Left lung (tissue), 10 donors: ENCODE results near the gene PCDHGA7. TPM values are rescaled to one million over a fixed set of nuclear protein-coding genes. Genes with fewer than 3 reads are reported as not detected.

Experiments used
- ATAC-seq: fragments of 200-7000 bp; cut with Tn5 transposase; one replicate; pipeline ENCODE4 v1.9.1; 2020; ENCODE audit warnings: moderate library complexity
- DNase-seq, 4 donors: peaks; one replicate each; pipeline ENCODE4 v3.0.0-alpha.2; 2013 to 2020
- H3K27ac ChIP-seq, 2 donors: fragments of 200-600 bp; sonication (generic) in 1 of 2; one replicate each; pipeline versions ENCODE4 v1.5.0 to v1.8.0; 2020 to 2021
- H3K27me3 ChIP-seq, 2 donors: fragments of 200-600 bp; sonication (generic) in 1 of 2; one replicate each; pipeline versions ENCODE4 v1.5.0 to v1.8.0; 2020 to 2021
- H3K36me3 ChIP-seq, 2 donors: fragments of 200-600 bp; sonication (generic) in 1 of 2; one replicate each; pipeline versions ENCODE4 v1.5.0 to v1.8.0; 2020 to 2021
- H3K4me1 ChIP-seq, 2 donors: fragments of 200-600 bp; one replicate each; pipeline ENCODE4 v1.8.0; 2021
- H3K4me3 ChIP-seq, 2 donors: fragments of 200-600 bp; sonication (generic) in 1 of 2; one replicate each; pipeline versions ENCODE4 v1.5.0 to v1.8.0; 2020 to 2021; ENCODE audit warnings: mild to moderate bottlenecking in 1 of 2
- H3K9me3 ChIP-seq, 2 donors: fragments of 200-600 bp; sonication (generic) in 1 of 2; one replicate each; pipeline versions ENCODE4 v1.5.0 to v1.8.0; 2020 to 2021
- intact Hi-C, 2 donors: fragments of 100-400 bp; cut with DNase I; formaldehyde crosslinking; loops; one replicate each; pipeline versions ENCODE4 v1.11.2 to v1.14.2; 2022
- polyA plus RNA-seq, 6 donors: library from polyadenylated mRNA; unstranded; fragments of 120-200 nt; gene quantifications; one replicate each; pipeline ENCODE4 v1.2.1, GENCODE V29; 2013; ENCODE audit not compliant: insufficient read length in 6 of 6
- total RNA-seq, 2 donors: library from RNA; stranded (reverse); fragmentation: NEBNext Ultra II Directional; extraction: Animal tissue kit (Norgen Biotek cat#: 25700); gene quantifications; one replicate each; pipeline ENCODE4 v1.2.1, GENCODE V29; 2021
- TF ChIP-seq, protein P1 (sequence below), 2 donors: fragments of 200-600 bp; sonication (generic) in 1 of 2; IDR thresholded peaks; one replicate each; pipeline versions ENCODE4 v1.5.0 to v1.8.0; 2021; ENCODE audit warnings: antibody characterized with exemption in 2 of 2
- donor health status: DM: no; HTN: yes; CAD: no.
- donor health status: DM: no; HTN: no; CAD: no.

PCDHGA7 gene
- total and polyA plus RNA-seq, 8 donors: 1.7 to 2.2 (median 2.0) TPM

DNA sequence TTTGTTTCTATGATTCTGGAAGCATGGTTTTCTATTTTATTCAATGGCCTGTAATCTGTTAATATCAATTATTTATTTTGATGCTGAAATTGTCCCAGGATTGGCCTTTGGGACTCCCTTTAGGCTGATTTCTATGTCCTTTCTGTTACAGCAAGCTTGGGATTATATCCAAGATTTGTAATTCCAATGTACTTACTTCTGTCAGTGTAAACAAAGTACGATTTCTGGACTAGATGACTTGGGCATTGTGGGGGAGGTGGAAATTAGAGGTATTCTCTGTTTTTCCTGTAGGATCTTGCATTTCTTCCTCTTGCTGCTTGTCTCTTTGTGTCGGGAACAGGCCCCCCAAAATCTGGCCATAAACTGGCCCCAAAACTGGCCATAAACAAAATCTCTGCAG lies 51.5 kb downstream of the PCDHGA7 start:
- TF ChIP-seq, protein P1, sequence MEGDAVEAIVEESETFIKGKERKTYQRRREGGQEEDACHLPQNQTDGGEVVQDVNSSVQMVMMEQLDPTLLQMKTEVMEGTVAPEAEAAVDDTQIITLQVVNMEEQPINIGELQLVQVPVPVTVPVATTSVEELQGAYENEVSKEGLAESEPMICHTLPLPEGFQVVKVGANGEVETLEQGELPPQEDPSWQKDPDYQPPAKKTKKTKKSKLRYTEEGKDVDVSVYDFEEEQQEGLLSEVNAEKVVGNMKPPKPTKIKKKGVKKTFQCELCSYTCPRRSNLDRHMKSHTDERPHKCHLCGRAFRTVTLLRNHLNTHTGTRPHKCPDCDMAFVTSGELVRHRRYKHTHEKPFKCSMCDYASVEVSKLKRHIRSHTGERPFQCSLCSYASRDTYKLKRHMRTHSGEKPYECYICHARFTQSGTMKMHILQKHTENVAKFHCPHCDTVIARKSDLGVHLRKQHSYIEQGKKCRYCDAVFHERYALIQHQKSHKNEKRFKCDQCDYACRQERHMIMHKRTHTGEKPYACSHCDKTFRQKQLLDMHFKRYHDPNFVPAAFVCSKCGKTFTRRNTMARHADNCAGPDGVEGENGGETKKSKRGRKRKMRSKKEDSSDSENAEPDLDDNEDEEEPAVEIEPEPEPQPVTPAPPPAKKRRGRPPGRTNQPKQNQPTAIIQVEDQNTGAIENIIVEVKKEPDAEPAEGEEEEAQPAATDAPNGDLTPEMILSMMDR (IDR thresholded peaks at IDR 0.05): no peak
- H3K27ac ChIP-seq: no peak overlapping the region
- intact Hi-C loops: loop anchor here in 1 of 2 donors (5.0 kb wide), 1 partner anchor 42 kb away; the partner anchor contains the start of gene PCDHGA8
- peaks cover 0 to 77% of the 10 kb centered on the region in 2 donors for H3K9me3 ChIP-seq
- H3K4me1 ChIP-seq: peaks cover 0 to 4% of the 10 kb centered on the region in 2 donors
- H3K36me3 ChIP-seq: no peaks in the 10 kb centered on the region
- ATAC-seq (no peak), DNase-seq (no peak)
- H3K4me3 ChIP-seq: no peak overlapping the region
- peaks cover 19 to 51% of the 10 kb centered on the region in 2 donors for H3K27me3 ChIP-seq

Other genes with a start within 250 kb of the PCDHGA7 start
Only the 30 nearest of the 36 such genes appear.
- 1 to 10 TPM; 1.3 to 1.6 TPM for gene PCDHB9, start 195.6 kb upstream of the PCDHGA7 start, total RNA-seq
- 1 to 10 TPM; 3.3 to 5.1 (median 4.4) TPM for gene PCDHB9, start 195.6 kb upstream of the PCDHGA7 start, polyA plus RNA-seq
- gene PCDHB10, start 190.4 kb upstream of the PCDHGA7 start, total RNA-seq: 1 to 10 TPM; 1.5 to 2.0 TPM
- 1 to 10 TPM; 5.8 to 6.9 (median 6.2) TPM for gene PCDHB10, start 190.4 kb upstream of the PCDHGA7 start, polyA plus RNA-seq
- 1 to 10 TPM; 2.6 to 3.4 TPM for gene PCDHB11, start 183.1 kb upstream of the PCDHGA7 start, total RNA-seq
- gene PCDHB11, start 183.1 kb upstream of the PCDHGA7 start, polyA plus RNA-seq: 1 to 10 TPM; 2.4 to 3.8 (median 3.5) TPM
- gene PCDHB12, start 174.0 kb upstream of the PCDHGA7 start, total RNA-seq: 1 to 10 TPM; 2.3 to 2.6 TPM
- gene PCDHB12, start 174.0 kb upstream of the PCDHGA7 start, polyA plus RNA-seq: 1 to 10 TPM; 4.6 to 7.6 (median 6.2) TPM
- gene PCDHB13, start 168.8 kb upstream of the PCDHGA7 start, total RNA-seq: 1 to 10 TPM; 1.8 to 2.1 TPM
- 1 to 10 TPM; 5.0 to 6.9 (median 5.9) TPM for gene PCDHB13, start 168.8 kb upstream of the PCDHGA7 start, polyA plus RNA-seq
- gene PCDHB14, start 159.4 kb upstream of the PCDHGA7 start, total RNA-seq: 1 to 10 TPM; 2.6 to 3.0 TPM
- gene PCDHB14, start 159.4 kb upstream of the PCDHGA7 start, polyA plus RNA-seq: 10 to 100 TPM in 3 of 6 donors, 1 to 10 TPM in 3; 8.4 to 11.1 (median 10.1) TPM
- gene PCDHB15, start 137.3 kb upstream of the PCDHGA7 start, total RNA-seq: 1 to 10 TPM; 2.8 to 5.0 TPM
- gene PCDHB15, start 137.3 kb upstream of the PCDHGA7 start, polyA plus RNA-seq: 10 to 100 TPM in 3 of 6 donors, 1 to 10 TPM in 3; 8.7 to 14.4 (median 11.1) TPM
- under 1 TPM in 1 of 2 donors, not detected in 1; 0.76 TPM for gene SLC25A2, start 78.7 kb upstream of the PCDHGA7 start, total RNA-seq
- gene SLC25A2, start 78.7 kb upstream of the PCDHGA7 start, polyA plus RNA-seq: under 1 TPM in 4 of 6 donors, not detected in 2; 0.14 to 0.34 (median 0.21) TPM
- gene TAF7, start 62.0 kb upstream of the PCDHGA7 start, total RNA-seq: 10 to 100 TPM; 53.2 to 53.5 TPM
- 100 to 1,000 TPM; 123 to 142 (median 134) TPM for gene TAF7, start 62.0 kb upstream of the PCDHGA7 start, polyA plus RNA-seq
- under 1 TPM; 0.38 to 0.42 TPM for gene PCDHGA1, start 52.2 kb upstream of the PCDHGA7 start, total RNA-seq
- 1 to 10 TPM in 1 of 6 donors, under 1 TPM in 5; 0.39 to 1.1 (median 0.81) TPM for gene PCDHGA1, start 52.2 kb upstream of the PCDHGA7 start, polyA plus RNA-seq
- 1 to 10 TPM; 2.0 to 3.6 TPM for gene PCDHGA2, start 44.0 kb upstream of the PCDHGA7 start, total RNA-seq
- gene PCDHGA2, start 44.0 kb upstream of the PCDHGA7 start, polyA plus RNA-seq: 1 to 10 TPM; 4.6 to 7.1 (median 5.7) TPM
- gene PCDHGA3, start 38.9 kb upstream of the PCDHGA7 start, total RNA-seq: 1 to 10 TPM; 1.4 to 1.8 TPM
- 1 to 10 TPM; 1.6 to 4.4 (median 3.4) TPM for gene PCDHGA3, start 38.9 kb upstream of the PCDHGA7 start, polyA plus RNA-seq
- 1 to 10 TPM; 1.7 to 2.1 TPM for gene PCDHGB1, start 32.6 kb upstream of the PCDHGA7 start, total RNA-seq
- 1 to 10 TPM; 1.4 to 2.3 (median 1.7) TPM for gene PCDHGB1, start 32.6 kb upstream of the PCDHGA7 start, polyA plus RNA-seq
- 1 to 10 TPM; 2.2 to 2.6 TPM for gene PCDHGA4, start 27.7 kb upstream of the PCDHGA7 start, total RNA-seq
- gene PCDHGA4, start 27.7 kb upstream of the PCDHGA7 start, polyA plus RNA-seq: 1 to 10 TPM; 2.1 to 3.4 (median 2.9) TPM
- 1 to 10 TPM; 2.3 to 2.6 TPM for gene PCDHGB2, start 22.7 kb upstream of the PCDHGA7 start, total RNA-seq
- 1 to 10 TPM; 4.4 to 5.4 (median 4.7) TPM for gene PCDHGB2, start 22.7 kb upstream of the PCDHGA7 start, polyA plus RNA-seq
- gene PCDHGA5, start 18.6 kb upstream of the PCDHGA7 start, total RNA-seq: 1 to 10 TPM; 1.3 to 2.0 TPM
- 1 to 10 TPM; 3.2 to 5.0 (median 4.1) TPM for gene PCDHGA5, start 18.6 kb upstream of the PCDHGA7 start, polyA plus RNA-seq
- gene PCDHGB3, start 12.5 kb upstream of the PCDHGA7 start, total RNA-seq: 1 to 10 TPM; 1.5 to 2.4 TPM
- 1 to 10 TPM; 2.6 to 3.4 (median 2.7) TPM for gene PCDHGB3, start 12.5 kb upstream of the PCDHGA7 start, polyA plus RNA-seq
- 1 to 10 TPM; 2.9 TPM for gene PCDHGA6, start 8.9 kb upstream of the PCDHGA7 start, total RNA-seq
- 1 to 10 TPM; 4.8 to 6.5 (median 5.8) TPM for gene PCDHGA6, start 8.9 kb upstream of the PCDHGA7 start, polyA plus RNA-seq
- gene PCDHGB4, start 5.0 kb downstream of the PCDHGA7 start, total RNA-seq: 1 to 10 TPM; 3.2 to 3.4 TPM
- gene PCDHGB4, start 5.0 kb downstream of the PCDHGA7 start, polyA plus RNA-seq: 1 to 10 TPM; 3.7 to 5.9 (median 4.3) TPM
- 1 to 10 TPM in 1 of 2 donors, under 1 TPM in 1; 0.76 to 1.1 TPM for gene PCDHGA8, start 9.9 kb downstream of the PCDHGA7 start, total RNA-seq
- under 1 TPM; 0.38 to 0.99 (median 0.77) TPM for gene PCDHGA8, start 9.9 kb downstream of the PCDHGA7 start, polyA plus RNA-seq
- 1 to 10 TPM; 8.8 to 9.1 TPM for gene PCDHGB5, start 15.2 kb downstream of the PCDHGA7 start, total RNA-seq
- 10 to 100 TPM in 1 of 6 donors, 1 to 10 TPM in 5; 7.6 to 10.1 (median 8.4) TPM for gene PCDHGB5, start 15.2 kb downstream of the PCDHGA7 start, polyA plus RNA-seq
- gene PCDHGA9, start 20.0 kb downstream of the PCDHGA7 start, total RNA-seq: 1 to 10 TPM; 4.0 to 4.6 TPM
- 1 to 10 TPM; 5.1 to 7.2 (median 6.4) TPM for gene PCDHGA9, start 20.0 kb downstream of the PCDHGA7 start, polyA plus RNA-seq
- gene PCDHGB6, start 25.3 kb downstream of the PCDHGA7 start, total RNA-seq: 1 to 10 TPM; 4.3 to 5.9 TPM
- 1 to 10 TPM; 7.6 to 9.4 (median 8.4) TPM for gene PCDHGB6, start 25.3 kb downstream of the PCDHGA7 start, polyA plus RNA-seq
- gene PCDHGA10, start 30.2 kb downstream of the PCDHGA7 start, total RNA-seq: 1 to 10 TPM; 3.9 to 5.2 TPM
- gene PCDHGA10, start 30.2 kb downstream of the PCDHGA7 start, polyA plus RNA-seq: 1 to 10 TPM; 3.9 to 5.5 (median 4.7) TPM
- gene PCDHGB7, start 34.9 kb downstream of the PCDHGA7 start, total RNA-seq: 10 to 100 TPM; 10.8 to 12.9 TPM
- gene PCDHGB7, start 34.9 kb downstream of the PCDHGA7 start, polyA plus RNA-seq: 10 to 100 TPM; 13.4 to 18.1 (median 16.2) TPM
- gene PCDHGA11, start 38.3 kb downstream of the PCDHGA7 start, total RNA-seq: 1 to 10 TPM; 2.5 to 3.4 TPM
- gene PCDHGA11, start 38.3 kb downstream of the PCDHGA7 start, polyA plus RNA-seq: 1 to 10 TPM; 2.8 to 4.1 (median 3.4) TPM
- gene PCDHGA12, start 47.8 kb downstream of the PCDHGA7 start, total RNA-seq: 1 to 10 TPM; 5.7 to 6.0 TPM
- 1 to 10 TPM; 2.0 to 4.5 (median 3.0) TPM for gene PCDHGA12, start 47.8 kb downstream of the PCDHGA7 start, polyA plus RNA-seq
- gene PCDHGC3, start 93.2 kb downstream of the PCDHGA7 start, total RNA-seq: 100 to 1,000 TPM in 1 of 2 donors, 10 to 100 TPM in 1; 65.4 to 101 TPM
- 100 to 1,000 TPM; 110 to 152 (median 129) TPM for gene PCDHGC3, start 93.2 kb downstream of the PCDHGA7 start, polyA plus RNA-seq
- 1 to 10 TPM in 1 of 2 donors, under 1 TPM in 1; 0.79 to 2.5 TPM for gene PCDHGC4, start 102.3 kb downstream of the PCDHGA7 start, total RNA-seq
- gene PCDHGC4, start 102.3 kb downstream of the PCDHGA7 start, polyA plus RNA-seq: 1 to 10 TPM; 1.8 to 3.3 (median 2.3) TPM
- gene PCDHGC5, start 106.3 kb downstream of the PCDHGA7 start, total RNA-seq: 1 to 10 TPM; 1.4 to 1.9 TPM
- 1 to 10 TPM; 1.1 to 1.4 (median 1.3) TPM for gene PCDHGC5, start 106.3 kb downstream of the PCDHGA7 start, polyA plus RNA-seq